SU-DHL-6 (cell line): ENCODE results near the gene FBXO8.

ENCODE experiments used
- H2AFZ ChIP-seq: fragments of 200-600 bp; sonication (generic); 2 replicates; pipeline ENCODE4 v1.6.1; 2014; ENCODE audit warnings: low read depth, mild to moderate bottlenecking, moderate library complexity, mixed read lengths, antibody characterized with exemption, low read length; ENCODE audit not compliant: severe bottlenecking
- H3F3A ChIP-seq: fragments of 200-600 bp; shearing (Covaris generic); 2 replicates; pipeline ENCODE4 v1.6.0; 2016; ENCODE audit warnings: antibody characterized with exemption, mild to moderate bottlenecking; ENCODE audit not compliant: insufficient read depth
- H3K27ac ChIP-seq: fragments of 200-600 bp; sonication (generic); 2 replicates; pipeline ENCODE4 v1.5.1; 2016; ENCODE audit warnings: low read depth, mild to moderate bottlenecking, low read length, moderate library complexity, mixed read lengths
- H3K27me3 ChIP-seq: fragments of 200-600 bp; sonication (generic), shearing (Covaris generic); 2 replicates; pipeline ENCODE4 v1.6.0; 2014; ENCODE audit warnings: mild to moderate bottlenecking, low read length
- H3K36me3 ChIP-seq: fragments of 200-600 bp; sonication (generic); 2 replicates; pipeline ENCODE4 v1.6.1; 2014; ENCODE audit warnings: mild to moderate bottlenecking, low read length, mixed read lengths
- H3K4me2 ChIP-seq: fragments of 300-600, 200-600 bp; shearing (Covaris generic), sonication (generic); 2 replicates; pipeline ENCODE4 v1.6.0; 2014; ENCODE audit warnings: low read length, low read depth, mild to moderate bottlenecking; ENCODE audit not compliant: poor library complexity, severe bottlenecking
- H3K4me3 ChIP-seq: fragments of 200-600 bp; sonication (generic); 2 replicates; pipeline ENCODE4 v1.5.1; 2014; ENCODE audit warnings: antibody characterized with exemption, low read length, mild to moderate bottlenecking, mixed read lengths; ENCODE audit not compliant: insufficient read depth, poor library complexity, severe bottlenecking
- H3K79me2 ChIP-seq: fragments of 200-600 bp; sonication (generic); 2 replicates; pipeline ENCODE4 v1.6.1; 2014; ENCODE audit warnings: mild to moderate bottlenecking, low read length, moderate library complexity; ENCODE audit not compliant: insufficient read depth
- H3K9ac ChIP-seq: fragments of 200-600 bp; sonication (generic); 2 replicates; pipeline ENCODE4 v1.7.0; 2014; ENCODE audit warnings: mild to moderate bottlenecking, low read length
- H3K9me2 ChIP-seq: fragments of 200-600 bp; sonication (generic); replicated peaks from 2 replicates; pipeline ENCODE4 v1.6.1; 2014; ENCODE audit warnings: low read length; ENCODE audit not compliant: insufficient read depth
- H3K9me3 ChIP-seq: fragments of 200-600 bp; sonication (generic); 2 replicates; pipeline ENCODE4 v1.6.1; 2014; ENCODE audit warnings: low read length, mixed read lengths; ENCODE audit not compliant: insufficient read depth
- H4K20me1 ChIP-seq: fragments of 200-600 bp; sonication (generic); 2 replicates; pipeline ENCODE4 v1.6.1; 2014; ENCODE audit warnings: low read depth, mild to moderate bottlenecking, antibody characterized with exemption, low read length, moderate library complexity, mixed read lengths
- CTCF ChIP-seq: fragments of 200-600 bp; sonication (generic); IDR thresholded peaks from one replicate; pipeline ENCODE4 v1.5.1; 2017; ENCODE audit warnings: antibody characterized with exemption, mild to moderate bottlenecking, low read length, moderate library complexity; ENCODE audit not compliant: insufficient read depth, poor library complexity, severe bottlenecking
- EZH2phosphoT487 ChIP-seq: fragments of 200-600 bp; sonication (generic), shearing (Covaris generic); conservative IDR thresholded peaks from 2 replicates; pipeline ENCODE4 v1.6.1; 2018; ENCODE audit warnings: mild to moderate bottlenecking, antibody characterized with exemption, low read length, moderate library complexity, mixed read lengths

Gene FBXO8

GRCh38 chr4:174317531-174317930 lies 34.1 kb upstream of the FBXO8 start:
- peaks cover 12% of the 10 kb centered on the region; the same call in 1 of the 2 replicates for H3K36me3 ChIP-seq
- no peak for TF ChIP-seq CTCF
- TF ChIP-seq EZH2phosphoT487, result no peak
- H3K27ac ChIP-seq, result no peak overlapping the region

GRCh38 chr4:174316954-174317353 lies 33.5 kb upstream of the FBXO8 start:
- H4K20me1 ChIP-seq, result no peaks in the 10 kb centered on the region
- H3K9ac ChIP-seq, result no peak overlapping the region
- no peak for TF ChIP-seq CTCF
- TF ChIP-seq EZH2phosphoT487, result no peak
- no peak overlapping the region for H3K4me3 ChIP-seq
- no peak overlapping the region for H2AFZ ChIP-seq
- H3K36me3 ChIP-seq, result peaks cover 14% of the 10 kb centered on the region; the same call in 1 of the 2 replicates
- H3K9me3 ChIP-seq, result no peaks in the 10 kb centered on the region
- no peak overlapping the region for H3K4me2 ChIP-seq
- H3K27me3 ChIP-seq, result no peaks in the 10 kb centered on the region
- no peaks in the 10 kb centered on the region for H3K79me2 ChIP-seq
- no peak overlapping the region for H3K27ac ChIP-seq
- no peaks in the 10 kb centered on the region for H3K9me2 ChIP-seq
- H3F3A ChIP-seq, result no peaks in the 10 kb centered on the region

More at GRCh38 chr4:174317531-174317930, 34.1 kb upstream of the FBXO8 start:
- Histone ChIP-seq H3K27me3 (no peaks in the 10 kb centered on the region), H3K9me3 (no peaks in the 10 kb centered on the region), H3K4me3 (no peak overlapping the region), H2AFZ (no peak overlapping the region), H3F3A (no peaks in the 10 kb centered on the region), H3K4me2 (no peak overlapping the region), H3K9ac (no peak overlapping the region), H3K79me2 (no peaks in the 10 kb centered on the region), H3K9me2 (no peaks in the 10 kb centered on the region), H4K20me1 (no peaks in the 10 kb centered on the region)

GRCh38 chr4:174316546-174316945 lies 33.1 kb upstream of the FBXO8 start:
- Histone ChIP-seq H3K9ac (no peak overlapping the region), H3K9me2 (no peaks in the 10 kb centered on the region), H3K79me2 (no peaks in the 10 kb centered on the region), H3K36me3 (peaks cover 16% of the 10 kb centered on the region; the same call in 1 of the 2 replicates), H2AFZ (no peak overlapping the region), H3K27me3 (no peaks in the 10 kb centered on the region), H3K4me3 (no peak overlapping the region), H3K9me3 (no peaks in the 10 kb centered on the region), H3K4me2 (no peak overlapping the region), H3K27ac (no peak overlapping the region), H3F3A (no peaks in the 10 kb centered on the region), H4K20me1 (no peaks in the 10 kb centered on the region)
- no peak for TF ChIP-seq CTCF
- TF ChIP-seq EZH2phosphoT487, result no peak
